ENCODE results near the gene PROCA1.
A peak's percentile ranks its signal among the peaks of the same experiment; 100 is the strongest.

PROCA1 gene

DNA sequence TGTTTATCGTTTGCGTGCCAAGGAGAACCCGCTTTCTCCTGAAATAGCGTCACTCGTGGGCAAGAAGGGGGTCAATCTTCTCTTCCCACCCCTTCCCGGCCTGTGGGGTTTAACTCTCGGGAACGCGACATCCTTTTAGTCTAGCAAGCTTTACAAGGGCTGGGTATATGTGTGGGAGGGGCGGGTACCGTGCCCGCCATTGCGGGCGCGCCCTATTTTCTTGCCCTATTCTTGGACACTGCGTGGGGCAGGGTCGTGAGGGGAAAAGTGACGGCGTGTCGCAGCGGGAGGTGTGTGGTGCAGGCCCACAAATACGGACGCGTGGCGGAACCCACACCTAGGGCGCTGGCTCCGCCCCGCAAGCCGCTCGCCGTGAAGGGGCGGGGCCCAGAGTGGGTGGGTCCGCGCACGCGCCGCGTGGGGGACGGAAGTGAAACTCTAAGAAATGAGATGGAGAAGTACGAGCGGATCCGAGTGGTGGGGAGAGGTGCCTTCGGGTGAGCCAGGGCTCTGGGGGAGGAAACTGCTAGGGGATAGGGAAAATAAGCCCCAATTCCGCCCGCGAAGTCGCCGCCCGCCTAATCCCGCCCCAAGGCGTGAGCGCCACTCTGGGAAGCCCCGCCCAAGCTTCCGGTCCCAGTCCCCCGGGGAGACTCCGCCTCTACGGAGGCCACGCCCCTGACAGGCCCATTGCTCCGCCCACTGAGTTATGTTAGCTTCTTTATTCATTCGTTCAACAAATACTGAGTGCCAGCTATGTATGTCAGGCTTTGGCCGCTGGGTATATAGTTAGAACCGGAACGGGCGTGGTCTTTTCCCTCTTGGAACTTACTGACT, 16.9 kb upstream of the PROCA1 start, which contains the start of gene NEK8:
Gene NEK8 (plus strand): TSS at position 425 of the 837 bp plus-strand sequence. CDS start 26 bp downstream, at position 451.
- DNase-seq (ENCODE audit: low spot score) = peak; percentile 90
- TF ChIP-seq, protein P1, sequence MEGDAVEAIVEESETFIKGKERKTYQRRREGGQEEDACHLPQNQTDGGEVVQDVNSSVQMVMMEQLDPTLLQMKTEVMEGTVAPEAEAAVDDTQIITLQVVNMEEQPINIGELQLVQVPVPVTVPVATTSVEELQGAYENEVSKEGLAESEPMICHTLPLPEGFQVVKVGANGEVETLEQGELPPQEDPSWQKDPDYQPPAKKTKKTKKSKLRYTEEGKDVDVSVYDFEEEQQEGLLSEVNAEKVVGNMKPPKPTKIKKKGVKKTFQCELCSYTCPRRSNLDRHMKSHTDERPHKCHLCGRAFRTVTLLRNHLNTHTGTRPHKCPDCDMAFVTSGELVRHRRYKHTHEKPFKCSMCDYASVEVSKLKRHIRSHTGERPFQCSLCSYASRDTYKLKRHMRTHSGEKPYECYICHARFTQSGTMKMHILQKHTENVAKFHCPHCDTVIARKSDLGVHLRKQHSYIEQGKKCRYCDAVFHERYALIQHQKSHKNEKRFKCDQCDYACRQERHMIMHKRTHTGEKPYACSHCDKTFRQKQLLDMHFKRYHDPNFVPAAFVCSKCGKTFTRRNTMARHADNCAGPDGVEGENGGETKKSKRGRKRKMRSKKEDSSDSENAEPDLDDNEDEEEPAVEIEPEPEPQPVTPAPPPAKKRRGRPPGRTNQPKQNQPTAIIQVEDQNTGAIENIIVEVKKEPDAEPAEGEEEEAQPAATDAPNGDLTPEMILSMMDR (IDR thresholded peaks at IDR 0.05; ENCODE audit: extremely low read depth, insufficient read depth, missing control alignments) = no peak
- in situ Hi-C loops (cut with MboI; ENCODE audit: low pct_unique_long_range_greater_than_20kb, low sequenced_read_pairs, unreplicated experiment) = no loop called here

DNA sequence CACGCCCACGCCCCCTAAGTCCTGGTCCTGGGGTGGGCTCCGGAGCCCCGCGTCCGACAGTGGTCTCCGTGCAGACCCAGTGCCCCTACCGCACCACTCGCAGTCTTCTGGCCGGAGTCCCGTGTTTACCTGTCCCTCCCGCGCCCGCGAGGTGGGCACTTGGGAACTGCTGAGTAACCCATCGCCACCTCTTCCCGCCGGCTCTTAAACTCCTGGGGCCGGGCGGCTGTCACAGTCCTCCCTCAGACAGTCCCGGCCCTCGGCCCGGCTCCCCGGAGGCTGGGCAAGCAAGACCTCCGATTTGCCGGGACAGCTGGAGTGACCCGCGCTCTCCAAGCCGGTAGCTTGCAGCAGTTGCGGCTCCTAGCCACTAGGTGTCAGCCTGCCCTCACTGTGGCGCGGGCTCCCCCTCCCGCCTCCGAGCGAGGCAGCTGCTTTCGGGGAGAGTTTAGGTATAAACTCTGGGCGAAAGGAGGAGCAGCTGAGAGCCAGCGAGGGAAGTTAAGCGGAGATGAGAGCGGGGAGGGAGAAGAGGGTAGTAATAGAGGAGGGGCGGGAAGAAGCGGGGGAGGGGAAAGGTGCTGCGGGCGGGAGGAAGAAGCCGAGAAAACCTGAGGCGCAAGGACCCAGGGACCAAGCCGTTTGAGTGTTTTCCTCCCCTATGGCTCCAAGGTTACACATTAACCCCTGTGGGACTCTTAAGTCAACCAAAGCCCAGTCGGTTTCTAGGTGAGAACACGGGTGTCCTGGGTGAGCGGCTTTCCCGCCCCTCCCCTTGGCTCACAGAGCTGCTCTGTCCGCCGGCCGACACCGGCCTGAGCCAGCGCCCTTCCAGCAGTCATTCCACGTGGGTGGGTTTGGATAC, 15.2 kb upstream of the PROCA1 start:
- in situ Hi-C loops (cut with MboI; ENCODE audit: low pct_unique_long_range_greater_than_20kb, low sequenced_read_pairs, unreplicated experiment) = no loop called here
- DNase-seq (ENCODE audit: low spot score) = peak; percentile 91
- TF ChIP-seq, protein P1 (IDR thresholded peaks at IDR 0.05; ENCODE audit: extremely low read depth, insufficient read depth, missing control alignments) = peak; percentile 99

DNA sequence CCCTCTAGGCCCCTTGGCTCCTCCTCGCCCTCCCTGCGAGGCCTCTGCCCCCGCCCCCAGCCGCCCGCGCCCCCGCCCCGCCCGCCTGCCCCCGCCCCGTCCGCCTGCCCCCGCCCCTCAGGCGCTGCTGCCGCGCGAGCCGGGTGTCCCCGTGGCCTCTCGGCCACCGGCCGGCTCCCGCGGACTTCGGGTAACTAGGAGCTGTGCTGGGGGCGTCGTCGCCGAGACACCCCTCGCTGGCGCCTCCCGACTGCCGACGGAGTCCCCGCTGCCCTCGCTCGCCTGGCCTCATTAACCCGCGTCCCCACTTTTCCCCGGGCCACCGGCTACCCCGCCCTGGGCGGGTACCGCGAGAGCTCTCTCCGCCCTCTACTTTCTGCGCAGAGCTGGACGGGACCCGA, 14.5 kb upstream of the PROCA1 start, which contains the start of gene TLCD1:
Gene TLCD1 (minus strand): TSS at position 8 of the 401 bp plus-strand sequence. CDS start 136 bp downstream, outside the sequence.
- peak; percentile 89 for DNase-seq (ENCODE audit: low spot score)
- in situ Hi-C loops (cut with MboI; ENCODE audit: low pct_unique_long_range_greater_than_20kb, low sequenced_read_pairs, unreplicated experiment) = no loop called here

DNA sequence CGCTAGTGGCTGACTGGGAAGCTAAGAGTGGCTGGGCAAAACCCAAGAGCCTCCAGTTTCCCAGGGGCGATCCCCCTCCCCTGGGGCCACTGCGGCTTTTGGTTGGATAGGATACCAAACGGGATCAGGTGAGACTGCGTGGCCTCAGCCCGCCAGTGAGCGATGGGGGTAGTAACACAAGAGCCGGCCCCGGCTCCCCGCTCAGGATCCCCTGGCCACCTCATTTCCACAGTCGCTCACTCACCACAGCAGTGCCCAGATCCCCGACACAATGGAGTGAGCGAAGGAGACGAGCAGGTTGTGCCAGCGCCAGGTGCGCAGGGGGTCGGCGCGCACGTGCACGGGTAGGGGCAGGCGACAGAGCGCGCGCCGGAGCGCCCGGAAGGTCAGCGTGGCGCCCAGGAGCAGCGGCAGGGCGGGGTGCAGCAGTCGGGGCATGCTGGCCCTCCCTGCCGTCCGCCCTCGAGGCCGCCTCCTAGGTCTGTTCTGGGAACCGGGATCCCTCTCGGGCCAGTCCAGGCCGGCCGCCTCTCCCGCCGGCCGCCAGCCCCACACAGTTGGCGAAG, 14.1 kb upstream of the PROCA1 start:
- TF ChIP-seq, protein P1 (IDR thresholded peaks at IDR 0.05; ENCODE audit: extremely low read depth, insufficient read depth, missing control alignments) = no peak
- DNase-seq (ENCODE audit: low spot score) = no peak
- in situ Hi-C loops (cut with MboI; ENCODE audit: low pct_unique_long_range_greater_than_20kb, low sequenced_read_pairs, unreplicated experiment) = no loop called here

More for the DNA sequence above, 14.5 kb upstream of the PROCA1 start, which contains the start of gene TLCD1:
- TF ChIP-seq, protein P1 (IDR thresholded peaks at IDR 0.05; ENCODE audit: extremely low read depth, insufficient read depth, missing control alignments) = no peak

DNA sequence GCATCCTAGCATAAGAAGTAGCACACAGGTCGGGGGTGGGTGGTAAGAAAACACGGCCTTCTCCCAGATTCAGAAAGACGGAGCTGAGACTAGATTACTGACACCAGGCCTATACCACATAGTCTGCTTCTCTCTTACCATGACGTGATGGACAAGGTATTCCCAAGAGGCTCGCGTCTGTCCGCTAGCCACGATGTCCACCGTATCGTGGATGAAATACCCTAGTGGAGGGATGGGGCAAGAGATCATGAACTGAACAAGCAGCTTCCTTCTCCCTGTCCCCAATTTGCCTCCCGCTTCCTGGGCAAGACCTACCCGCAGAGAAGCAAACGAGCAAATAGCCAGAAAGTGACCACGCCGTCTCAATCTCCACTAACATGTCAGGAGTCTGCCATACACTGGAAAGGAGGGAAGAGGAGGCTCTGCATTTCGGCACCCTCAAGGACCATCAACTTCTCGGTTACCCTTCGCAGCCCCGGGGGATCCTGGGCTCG, 13.5 kb upstream of the PROCA1 start:
- TF ChIP-seq, protein P1 (IDR thresholded peaks at IDR 0.05; ENCODE audit: extremely low read depth, insufficient read depth, missing control alignments) = no peak
- in situ Hi-C loops (cut with MboI; ENCODE audit: low pct_unique_long_range_greater_than_20kb, low sequenced_read_pairs, unreplicated experiment) = no loop called here
- DNase-seq (ENCODE audit: low spot score) = no peak
